SK-N-MC (cell line): ENCODE results near the gene RPP30.

Experiments
- EZH2 ChIP-seq: fragments of 200-600 bp; sonication (generic); IDR thresholded peaks from one replicate; pipeline ENCODE4 v1.6.1; 2017; ENCODE audit warnings: antibody characterized with exemption
- FOXP2 ChIP-seq: optimal IDR thresholded peaks from 2 replicates; pipeline ENCODE3; 2011; ENCODE audit warnings: mild to moderate bottlenecking, moderate library complexity; ENCODE audit not compliant: insufficient read depth; ENCODE audit errors: extremely low read length, control extremely low read depth
- POLR2AphosphoS5 ChIP-seq: IDR thresholded peaks from 2 replicates; pipeline ENCODE4 v1.6.1; 2012; ENCODE audit warnings: mild to moderate bottlenecking, low read depth, low read length, borderline replicate concordance

GRCh38 chr10:90888387-90888786 is 16.6 kb downstream of the RPP30 start:
- TF ChIP-seq FOXP2, result no peak
- no peak for TF ChIP-seq POLR2AphosphoS5
- TF ChIP-seq EZH2, result no peak
